Naive thymus-derived CD4-positive, alpha-beta T cell (primary cell): ENCODE measurements around the gene MTFR2. TPM values are rescaled to one million over a fixed set of nuclear protein-coding genes. Genes with fewer than 3 reads are reported as not detected.
A peak's percentile ranks its signal among the peaks of the same experiment; 100 is the strongest.

Source experiments
- ATAC-seq: fragments of 150-1000 bp; cut with Tn5 transposase; 2 replicates; pipeline ENCODE4 v1.10.0; 2021; ENCODE audit warnings: mild to moderate bottlenecking, moderate library complexity
- CTCF ChIA-PET: fragments of 350-600 bp; sonication (Branson Sonifier 250); formaldehyde crosslinking; loops from one replicate; lab custom pipeline; 2021; ENCODE audit warnings: antibody characterized with exemption; lab: Charles Lee
- POLR2A ChIA-PET: fragments of 350-600 bp; sonication (Branson Sonifier 250); formaldehyde crosslinking; loops from one replicate; lab custom pipeline; 2021; ENCODE audit warnings: antibody characterized with exemption, inconsistent platforms; lab: Charles Lee
- DNase-seq, 9 donors: peaks; one replicate each; pipeline versions ENCODE4 v3.0.0 to v3.0.0-alpha.2; 2020 to 2022; ENCODE audit warnings: mixed read lengths in 1 of 9
- H3K27ac ChIP-seq: one replicate; pipeline ENCODE4 v1.7.0; 2013; ENCODE audit warnings: mild to moderate bottlenecking, low read depth, low read length, moderate library complexity
- H3K27me3 ChIP-seq, 2 donors: one replicate each; pipeline ENCODE4 v1.7.0; 2013; ENCODE audit warnings: low read length in 2 of 2, mild to moderate bottlenecking in 2 of 2, moderate library complexity in 2 of 2; ENCODE audit not compliant: control insufficient read depth in 2 of 2, insufficient read depth in 2 of 2
- H3K36me3 ChIP-seq, 3 experiments: 1 replicate in 2 of 3; 2 replicates in 1 of 3; pipeline ENCODE4 v1.7.0; 2013; ENCODE audit warnings: low read length in 3 of 3, mild to moderate bottlenecking in 3 of 3, moderate library complexity in 1 of 3; ENCODE audit not compliant: insufficient read depth in 3 of 3, control insufficient read depth in 2 of 3
- H3K4me1 ChIP-seq, 2 donors: one replicate each; pipeline ENCODE4 v1.7.0; 2013; ENCODE audit warnings: low read length in 2 of 2, mild to moderate bottlenecking in 2 of 2, moderate library complexity in 1 of 2; ENCODE audit not compliant: control insufficient read depth in 2 of 2, insufficient read depth in 2 of 2
- H3K4me3 ChIP-seq: 2 replicates; pipeline ENCODE4 v1.7.0; 2013; ENCODE audit warnings: mild to moderate bottlenecking, low read length
- H3K9me3 ChIP-seq, 3 experiments: 1 replicate in 2 of 3; 2 replicates in 1 of 3; pipeline ENCODE4 v1.7.0; 2013; ENCODE audit warnings: low read length in 3 of 3; ENCODE audit not compliant: control insufficient read depth in 2 of 3
- H3K27ac Mint-ChIP-seq, 9 donors: one replicate each; pipeline ENCODE4 v1.8.0; 2020 to 2022; ENCODE audit warnings: mixed read lengths in 9 of 9, mild to moderate bottlenecking in 8 of 9, moderate library complexity in 5 of 9, inconsistent platforms in 2 of 9
- H3K27me3 Mint-ChIP-seq, 5 donors: one replicate each; pipeline ENCODE4 v1.8.0; 2021 to 2022; ENCODE audit warnings: mixed read lengths in 5 of 5, mild to moderate bottlenecking in 1 of 5
- H3K36me3 Mint-ChIP-seq, 5 donors: one replicate each; pipeline ENCODE4 v1.8.0; 2020 to 2022; ENCODE audit warnings: mixed read lengths in 5 of 5, mild to moderate bottlenecking in 3 of 5, inconsistent platforms in 1 of 5
- H3K4me1 Mint-ChIP-seq, 7 donors: one replicate each; pipeline ENCODE4 v1.8.0; 2020 to 2022; ENCODE audit warnings: mixed read lengths in 7 of 7, mild to moderate bottlenecking in 3 of 7, inconsistent platforms in 1 of 7
- H3K4me3 Mint-ChIP-seq, 10 donors: one replicate each; pipeline ENCODE4 v1.8.0; 2020 to 2022; ENCODE audit warnings: mild to moderate bottlenecking in 10 of 10, mixed read lengths in 10 of 10, moderate library complexity in 6 of 10, inconsistent platforms in 2 of 10
- H3K9me3 Mint-ChIP-seq, 11 donors: one replicate each; pipeline ENCODE4 v1.8.0; 2020 to 2022; ENCODE audit warnings: mixed read lengths in 11 of 11, mild to moderate bottlenecking in 4 of 11, inconsistent platforms in 1 of 11, moderate library complexity in 1 of 11
- intact Hi-C, 2 donors: fragments of 100-400 bp; cut with micrococcal nuclease; formaldehyde crosslinking; loops; one replicate each; pipeline ENCODE4 v1.15.1; 2023
- polyA plus RNA-seq, 2 donors: library from polyadenylated mRNA; unstranded; fragments of 300-500 nt; fragmentation: Illumina TruSeq; gene quantifications; one replicate each; pipeline ENCODE4 v1.2.3, GENCODE V29; 2021
- total RNA-seq, 6 experiments: library from RNA in 5 of 6; stranded (reverse) in 5 of 6; gene quantifications; 1 replicate in 5 of 6; 2 replicates in 1 of 6; pipeline ENCODE4 v1.2.3 and lab custom pipeline; 2021 to 2026

MTFR2 gene
- total and polyA plus RNA-seq, 7 experiments from 2014 or later, result 0.63 to 20.4 (median 1.2) TPM

DNA sequence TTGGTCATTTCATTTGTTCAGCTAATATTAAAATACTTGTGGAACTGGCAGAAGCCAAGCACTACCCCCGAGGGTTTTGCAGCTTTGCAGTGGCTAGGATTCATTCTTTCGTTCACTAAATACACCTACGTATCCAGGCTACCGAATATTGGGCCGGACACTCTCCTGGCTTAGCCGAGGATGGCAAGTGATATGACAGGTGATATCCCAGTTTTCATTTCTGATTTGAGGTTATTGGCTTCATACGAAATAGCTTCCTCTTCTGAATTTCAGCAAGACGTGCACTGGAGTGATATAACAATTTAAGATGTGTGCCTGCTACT lies 536 bp upstream of the MTFR2 start:
- Mint-ChIP-seq H3K27me3 (no peaks in the 10 kb centered on the region), H3K36me3 (peaks cover 0 to 17% (median 0%) of the 10 kb centered on the region in 5 donors), H3K9me3 (peaks cover 0 to 7% (median 0%) of the 10 kb centered on the region in 11 donors), H3K4me3 (peak overlapping the region; percentile 91 to 99 (median 94)), H3K27ac (peak overlapping the region; percentile 47 to 89 (median 80)), H3K4me1 (peaks cover 6 to 64% (median 43%) of the 10 kb centered on the region in 7 donors)
- DNase-seq (no peak), ATAC-seq (peak; percentile 4)
- no peaks in the 10 kb centered on the region for H3K27me3 ChIP-seq
- H3K27ac ChIP-seq, result peak overlapping the region; percentile 59
- POLR2A ChIA-PET, result interaction anchor here (0.6 to 12.4 kb wide), 9 partner anchors 9 to 1070 kb away, joined by 3 to 154 read pairs (median 3); partner anchors contain the start of genes BCLAF1 and MYB
- peaks cover 7 to 15% of the 10 kb centered on the region in 2 donors for H3K4me1 ChIP-seq
- CTCF ChIA-PET, result interaction anchor here (0.8 to 2.7 kb wide), 3 partner anchors 24 to 68 kb away, joined by 3 to 19 read pairs (median 7); partner anchors contain the start of gene BCLAF1
- H3K4me3 ChIP-seq, result peak overlapping the region; percentile 81
- no peaks in the 10 kb centered on the region for H3K9me3 ChIP-seq
- intact Hi-C loops, result loop anchor here (1.0 to 5.0 kb wide), 10 partner anchors 8 to 969 kb away; partner anchors contain the start of genes AHI1 (in 1 of the 2), BCLAF1 (in 1 of the 2), IFNGR1 (in 1 of the 2) and PEX7 (in 1 of the 2)
- H3K36me3 ChIP-seq, result no peaks in the 10 kb centered on the region

DNA sequence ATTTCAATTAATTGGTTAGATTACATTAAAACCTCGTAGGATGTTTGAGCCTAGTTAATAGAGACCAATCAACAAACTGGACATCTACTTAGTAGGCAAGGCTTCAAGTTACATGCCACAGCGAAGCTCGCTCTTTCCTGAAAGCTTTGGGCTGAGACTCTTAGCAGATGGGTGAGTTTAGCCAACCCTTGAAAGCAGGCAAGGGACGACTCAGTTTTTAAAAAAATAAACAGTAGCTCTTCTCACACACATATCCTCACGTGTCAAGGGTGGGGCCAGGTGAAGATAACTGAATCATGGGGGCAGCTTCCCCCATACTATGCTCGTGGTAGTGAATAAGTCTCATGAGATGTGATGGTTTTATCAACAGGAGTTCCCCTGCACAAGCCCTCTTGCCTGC lies 775 bp downstream of the MTFR2 start:
- Histone ChIP-seq H3K9me3 (no peaks in the 10 kb centered on the region), H3K36me3 (no peaks in the 10 kb centered on the region), H3K27me3 (no peaks in the 10 kb centered on the region), H3K4me1 (peaks cover 7 to 15% of the 10 kb centered on the region in 2 donors), H3K4me3 (peak overlapping the region; percentile 81), H3K27ac (no peak overlapping the region)
- ChIA-PET CTCF (interaction anchor here (2.6 to 2.7 kb wide), 2 partner anchors 23 to 40 kb away, joined by 7 to 19 read pairs; partner anchors contain the start of gene BCLAF1), POLR2A (interaction anchor here (12.4 kb wide), 1 partner anchor 39 kb away, joined by 154 read pairs; the partner anchor contains the start of gene BCLAF1)
- ATAC-seq, result no peak
- Mint-ChIP-seq H3K4me3 (peak overlapping the region; percentile 91 to 99 (median 94)), H3K36me3 (peaks cover 0 to 17% (median 0%) of the 10 kb centered on the region in 5 donors), H3K27ac (peak overlapping the region in 3 of 9 donors; percentile 79 to 87 (median 82)), H3K9me3 (peaks cover 0 to 7% (median 0%) of the 10 kb centered on the region in 11 donors), H3K27me3 (no peaks in the 10 kb centered on the region), H3K4me1 (peaks cover 6 to 58% (median 41%) of the 10 kb centered on the region in 7 donors)
- intact Hi-C loops, result no loop called here
- DNase-seq, result no peak

DNA sequence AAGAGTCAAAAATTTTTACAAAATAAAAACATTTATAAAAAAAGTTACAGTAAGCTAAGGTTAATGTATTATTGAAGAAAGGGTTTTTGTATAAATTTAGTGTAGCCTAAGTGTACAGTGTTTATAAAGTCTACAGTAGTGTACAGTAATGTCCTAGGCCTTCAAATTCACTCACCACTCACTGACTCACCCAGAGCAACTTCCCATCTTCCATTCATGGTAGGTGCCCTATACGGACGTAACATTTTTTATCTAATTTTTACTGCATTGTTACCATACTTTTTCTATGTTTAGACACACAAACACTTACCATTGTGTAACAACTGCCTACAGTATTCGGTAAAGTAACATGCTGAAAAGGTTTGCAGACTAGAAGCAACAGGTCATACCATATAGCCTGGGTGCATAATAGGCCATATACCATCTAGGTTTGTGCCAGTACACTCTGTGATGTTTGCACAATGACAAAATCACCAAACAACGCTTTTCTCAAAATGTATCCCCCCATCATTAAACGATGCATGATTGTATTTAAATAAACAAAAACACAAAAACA lies 6.0 kb downstream of the MTFR2 start:
- Mint-ChIP-seq H3K27ac (no peak overlapping the region), H3K27me3 (no peaks in the 10 kb centered on the region), H3K36me3 (peaks cover 0 to 19% (median 8%) of the 10 kb centered on the region in 5 donors), H3K4me3 (no peak overlapping the region), H3K4me1 (peaks cover 0 to 30% (median 4%) of the 10 kb centered on the region in 7 donors), H3K9me3 (peaks cover 0 to 1% (median 0%) of the 10 kb centered on the region in 11 donors)
- Histone ChIP-seq H3K4me1 (peaks cover 0 to 3% of the 10 kb centered on the region in 2 donors), H3K36me3 (no peaks in the 10 kb centered on the region), H3K27me3 (no peaks in the 10 kb centered on the region), H3K4me3 (no peak overlapping the region), H3K27ac (no peak overlapping the region), H3K9me3 (no peaks in the 10 kb centered on the region)
- ChIA-PET POLR2A (interaction anchor here (1.0 kb wide), 1 partner anchor 16 kb away, joined by 4 read pairs; no protein-coding TSS in a partner anchor), CTCF (no interaction called here)
- DNase-seq (no peak), ATAC-seq (no peak)
- intact Hi-C loops, result no loop called here

DNA sequence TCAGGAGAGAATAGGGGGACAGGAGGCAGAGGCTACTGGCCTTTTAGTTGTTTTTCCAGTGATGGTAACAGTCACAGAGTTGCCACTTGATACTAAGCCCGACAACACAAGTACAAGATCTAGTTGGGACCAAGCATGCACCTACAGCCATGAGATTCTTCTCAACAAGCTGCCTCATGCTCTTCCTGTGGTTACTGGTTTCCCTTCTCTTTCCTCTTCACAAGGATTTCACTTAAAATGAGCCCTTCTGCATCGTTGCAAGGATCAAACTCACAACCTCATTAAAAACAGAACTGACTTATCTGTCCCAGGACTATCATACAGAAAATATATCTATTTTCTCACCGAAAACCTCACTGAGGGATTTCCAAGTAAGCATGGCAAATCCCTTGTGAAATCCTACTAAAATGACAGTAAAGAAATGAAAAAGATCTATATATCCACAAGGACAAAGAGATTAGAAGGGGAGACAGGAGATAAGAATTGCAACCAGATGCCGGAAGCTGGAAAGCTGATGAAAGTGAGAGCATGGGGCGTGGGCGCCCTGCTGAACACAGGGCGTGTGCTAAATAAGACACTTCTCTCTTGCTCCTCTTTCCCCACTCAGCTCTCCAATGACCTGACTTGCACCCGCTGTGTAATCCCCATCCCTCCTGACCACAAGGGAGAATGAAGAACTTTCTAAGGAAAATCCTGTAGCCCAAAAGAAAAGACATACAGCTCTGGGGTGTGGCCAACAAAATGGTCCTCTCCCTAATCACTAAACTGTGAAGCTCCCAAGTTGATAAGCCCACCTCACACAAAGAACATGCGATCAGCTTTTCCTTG lies 13.4 kb downstream of the MTFR2 start:
- Histone ChIP-seq H3K36me3 (no peaks in the 10 kb centered on the region), H3K27ac (no peak overlapping the region), H3K4me1 (no peaks in the 10 kb centered on the region), H3K27me3 (no peaks in the 10 kb centered on the region), H3K4me3 (no peak overlapping the region), H3K9me3 (no peaks in the 10 kb centered on the region)
- no peaks in the 10 kb centered on the region for H3K9me3 Mint-ChIP-seq
- DNase-seq (no peak), ATAC-seq (peak; percentile 34)
- intact Hi-C loops, result no loop called here
- H3K4me1 Mint-ChIP-seq, result peaks cover 8 to 25% (median 16%) of the 10 kb centered on the region in 7 donors
- H3K27ac Mint-ChIP-seq, result peak overlapping the region in 3 of 9 donors; percentile 29 to 78 (median 54)
- no peaks in the 10 kb centered on the region for H3K27me3 Mint-ChIP-seq
- H3K36me3 Mint-ChIP-seq, result peaks cover 0 to 29% (median 7%) of the 10 kb centered on the region in 5 donors
- H3K4me3 Mint-ChIP-seq, result peak overlapping the region in 3 of 10 donors; percentile 9 to 44 (median 21)
- POLR2A ChIA-PET, result interaction anchor here (0.8 to 1.2 kb wide), 2 partner anchors 54 to 728 kb away, joined by 4 read pairs; no protein-coding TSS in a partner anchor
- CTCF ChIA-PET, result interaction anchor here (0.8 to 1.6 kb wide), 2 partner anchors 10 to 561 kb away, joined by 3 to 8 read pairs; no protein-coding TSS in a partner anchor

DNA sequence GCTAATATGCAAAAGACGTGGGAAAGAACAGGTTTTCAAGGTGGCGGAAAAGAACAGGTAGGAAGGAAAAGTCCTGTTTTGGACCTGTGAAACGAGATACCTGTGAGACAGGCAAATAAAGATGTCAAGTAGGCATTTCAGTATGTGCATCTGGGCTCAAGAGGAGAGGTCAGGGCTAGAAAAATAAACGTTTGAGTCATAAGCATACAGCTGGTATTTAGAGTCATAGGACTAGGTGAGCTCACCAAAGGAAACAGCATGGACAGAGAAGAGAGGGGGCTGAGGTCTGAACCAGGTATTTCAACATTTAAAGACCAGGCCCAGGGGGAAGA lies 14.9 kb downstream of the MTFR2 start:
- H3K36me3 ChIP-seq, result no peaks in the 10 kb centered on the region
- no peaks in the 10 kb centered on the region for H3K4me1 ChIP-seq
- ATAC-seq (no peak), DNase-seq (no peak)
- no peak overlapping the region for H3K4me3 ChIP-seq
- Mint-ChIP-seq H3K4me3 (no peak overlapping the region), H3K27ac (no peak overlapping the region), H3K27me3 (no peaks in the 10 kb centered on the region), H3K4me1 (peaks cover 8 to 30% (median 16%) of the 10 kb centered on the region in 7 donors), H3K36me3 (peaks cover 0 to 37% (median 7%) of the 10 kb centered on the region in 5 donors), H3K9me3 (no peaks in the 10 kb centered on the region)
- no peak overlapping the region for H3K27ac ChIP-seq
- CTCF ChIA-PET, result interaction anchor here (1.2 kb wide), 1 partner anchor 9 kb away, joined by 3 read pairs; no protein-coding TSS in a partner anchor
- POLR2A ChIA-PET, result no interaction called here
- intact Hi-C loops, result no loop called here
- H3K9me3 ChIP-seq, result no peaks in the 10 kb centered on the region
- no peaks in the 10 kb centered on the region for H3K27me3 ChIP-seq

DNA sequence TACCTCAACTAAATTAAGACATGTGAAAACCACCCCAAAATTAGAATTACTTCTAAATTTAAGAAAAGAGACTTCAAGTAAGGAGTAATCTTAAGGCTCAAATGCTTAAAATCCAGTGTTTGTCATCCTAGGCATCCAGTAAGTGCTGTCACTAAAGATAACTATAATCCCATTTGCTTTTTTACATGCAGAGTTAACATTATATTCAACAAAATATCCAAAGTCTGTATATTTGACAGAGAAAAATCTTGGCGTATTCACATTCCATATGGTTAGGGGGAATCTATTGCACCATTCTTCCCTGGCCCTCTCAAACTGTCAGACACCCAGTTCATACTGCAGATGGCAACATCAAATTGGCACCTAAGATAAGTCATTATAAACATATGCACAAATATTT lies 17.4 kb downstream of the MTFR2 start:
- Histone ChIP-seq H3K36me3 (no peaks in the 10 kb centered on the region), H3K27me3 (no peaks in the 10 kb centered on the region), H3K27ac (no peak overlapping the region), H3K4me3 (no peak overlapping the region), H3K9me3 (no peaks in the 10 kb centered on the region), H3K4me1 (no peaks in the 10 kb centered on the region)
- peaks cover 8 to 28% (median 16%) of the 10 kb centered on the region in 7 donors for H3K4me1 Mint-ChIP-seq
- ChIA-PET CTCF (interaction anchor here (0.7 kb wide), 1 partner anchor 8 kb away, joined by 3 read pairs; no protein-coding TSS in a partner anchor), POLR2A (interaction anchor here (0.6 kb wide), 1 partner anchor 333 kb away, joined by 6 read pairs; no protein-coding TSS in a partner anchor)
- H3K27me3 Mint-ChIP-seq, result no peaks in the 10 kb centered on the region
- ATAC-seq (no peak), DNase-seq (no peak)
- H3K27ac Mint-ChIP-seq, result no peak overlapping the region
- intact Hi-C loops, result no loop called here
- no peaks in the 10 kb centered on the region for H3K9me3 Mint-ChIP-seq
- no peak overlapping the region for H3K4me3 Mint-ChIP-seq
- H3K36me3 Mint-ChIP-seq, result peaks cover 0 to 26% (median 4%) of the 10 kb centered on the region in 5 donors
